ENCODE data around the gene ACER2. TPM values are rescaled to one million over a fixed set of nuclear protein-coding genes. Genes with fewer than 3 reads are reported as not detected.
A peak's percentile ranks its signal among the peaks of the same experiment; 100 is the strongest.

ACER2 gene
- total RNA-seq, 4 donors from 2014 or later = 1.7 to 4.8 (median 2.4) TPM

DNA sequence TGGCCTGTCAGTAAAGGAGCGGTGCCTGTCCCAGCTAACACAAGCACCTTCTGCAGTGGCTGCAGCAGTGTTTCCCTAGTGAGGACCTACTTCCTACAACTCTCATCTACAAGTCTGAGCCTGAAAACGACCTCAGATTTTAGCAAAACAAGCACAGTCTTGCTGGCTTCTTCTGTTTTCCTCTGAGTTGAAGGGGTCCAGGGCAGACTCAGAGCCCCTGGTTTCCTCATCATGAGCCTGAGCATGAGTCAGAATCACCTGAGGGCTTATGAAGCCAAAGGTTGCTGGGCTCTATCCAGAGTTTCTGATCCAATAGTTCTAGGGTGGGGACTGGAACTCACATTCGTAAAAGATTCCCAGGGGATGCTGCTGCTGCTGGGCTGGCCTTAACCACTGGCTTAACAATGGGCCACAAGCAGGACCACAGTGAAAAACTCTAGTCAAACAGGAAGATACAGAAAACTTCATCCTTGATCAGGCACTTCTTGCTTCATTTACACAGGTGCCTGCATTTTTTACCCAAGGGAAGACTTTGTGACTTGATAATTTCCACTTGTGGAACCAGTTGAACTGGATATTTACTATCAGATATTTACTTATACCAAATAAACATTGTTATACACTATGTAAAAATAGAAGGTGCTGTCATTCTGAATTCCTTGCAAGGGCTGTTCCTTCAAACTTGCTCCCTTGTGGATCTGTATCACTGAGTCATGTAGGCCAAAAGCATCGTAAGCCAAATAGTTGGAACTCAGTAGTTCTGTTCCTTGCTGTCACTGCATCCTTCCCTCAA lies 4.3 kb upstream of the ACER2 start:
- DNase-seq (no peak), ATAC-seq (no peak)
- intact Hi-C loops (cut with DNase I; ENCODE audit: low total_unique reads) = no loop called here
- H3K9me3 ChIP-seq = no peaks in the 10 kb centered on the region
- in situ Hi-C loops (cut with MboI; ENCODE audit: low sequenced_read_pairs in 4 of 4) = loop anchor here in 1 of 4 donors (25.0 kb wide), 1 partner anchor 92 kb away; no protein-coding TSS in a partner anchor
- H3K4me1 ChIP-seq = peaks cover 1 to 10% of the 10 kb centered on the region in 2 donors
- no peak overlapping the region for H3K27ac ChIP-seq
- no peaks in the 10 kb centered on the region for H3K36me3 ChIP-seq
- no peaks in the 10 kb centered on the region for H3K27me3 ChIP-seq
- H3K4me3 ChIP-seq = no peak overlapping the region
- TF ChIP-seq, protein P1, sequence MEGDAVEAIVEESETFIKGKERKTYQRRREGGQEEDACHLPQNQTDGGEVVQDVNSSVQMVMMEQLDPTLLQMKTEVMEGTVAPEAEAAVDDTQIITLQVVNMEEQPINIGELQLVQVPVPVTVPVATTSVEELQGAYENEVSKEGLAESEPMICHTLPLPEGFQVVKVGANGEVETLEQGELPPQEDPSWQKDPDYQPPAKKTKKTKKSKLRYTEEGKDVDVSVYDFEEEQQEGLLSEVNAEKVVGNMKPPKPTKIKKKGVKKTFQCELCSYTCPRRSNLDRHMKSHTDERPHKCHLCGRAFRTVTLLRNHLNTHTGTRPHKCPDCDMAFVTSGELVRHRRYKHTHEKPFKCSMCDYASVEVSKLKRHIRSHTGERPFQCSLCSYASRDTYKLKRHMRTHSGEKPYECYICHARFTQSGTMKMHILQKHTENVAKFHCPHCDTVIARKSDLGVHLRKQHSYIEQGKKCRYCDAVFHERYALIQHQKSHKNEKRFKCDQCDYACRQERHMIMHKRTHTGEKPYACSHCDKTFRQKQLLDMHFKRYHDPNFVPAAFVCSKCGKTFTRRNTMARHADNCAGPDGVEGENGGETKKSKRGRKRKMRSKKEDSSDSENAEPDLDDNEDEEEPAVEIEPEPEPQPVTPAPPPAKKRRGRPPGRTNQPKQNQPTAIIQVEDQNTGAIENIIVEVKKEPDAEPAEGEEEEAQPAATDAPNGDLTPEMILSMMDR (IDR thresholded peaks at IDR 0.05 in 4 of 5, conservative IDR thresholded peaks at IDR 0.05 in 1 of 5) = no peak
- no peak for TF ChIP-seq POLR2A (IDR thresholded peaks at IDR 0.05)

DNA sequence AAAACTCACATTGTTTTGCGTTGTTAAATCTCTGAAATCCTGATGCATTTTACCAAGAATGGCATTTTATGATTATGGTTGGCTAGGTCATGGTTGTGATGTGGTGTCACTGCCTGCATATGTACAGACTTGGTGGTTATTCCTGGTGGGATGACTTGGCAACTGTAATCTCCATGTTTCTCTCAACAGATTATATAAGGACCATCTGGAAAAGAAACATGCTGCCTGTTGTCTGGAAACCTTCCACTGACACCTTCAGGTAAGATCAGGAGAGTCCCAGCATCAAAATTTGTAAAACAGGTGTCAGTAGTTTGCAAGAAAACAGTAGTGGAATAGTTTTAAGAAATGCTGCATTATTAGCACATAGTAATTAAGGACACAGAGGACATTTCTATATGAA lies 3.0 kb upstream of the ACER2 start:
- Histone ChIP-seq H3K36me3 (no peaks in the 10 kb centered on the region), H3K27ac (no peak overlapping the region), H3K27me3 (no peaks in the 10 kb centered on the region), H3K9me3 (no peaks in the 10 kb centered on the region), H3K4me1 (peaks cover 13 to 16% of the 10 kb centered on the region in 2 donors), H3K4me3 (no peak overlapping the region)
- no peak for ATAC-seq
- intact Hi-C loops (cut with DNase I; ENCODE audit: low total_unique reads) (no loop called here), in situ Hi-C loops (cut with MboI; ENCODE audit: low sequenced_read_pairs in 4 of 4) (loop anchor here in 1 of 4 donors (25.0 kb wide), 1 partner anchor 93 kb away; no protein-coding TSS in a partner anchor)
- TF ChIP-seq, protein P1 (IDR thresholded peaks at IDR 0.05 in 4 of 5, conservative IDR thresholded peaks at IDR 0.05 in 1 of 5) = no peak
- TF ChIP-seq POLR2A (IDR thresholded peaks at IDR 0.05) = no peak
- DNase-seq = no peak

DNA sequence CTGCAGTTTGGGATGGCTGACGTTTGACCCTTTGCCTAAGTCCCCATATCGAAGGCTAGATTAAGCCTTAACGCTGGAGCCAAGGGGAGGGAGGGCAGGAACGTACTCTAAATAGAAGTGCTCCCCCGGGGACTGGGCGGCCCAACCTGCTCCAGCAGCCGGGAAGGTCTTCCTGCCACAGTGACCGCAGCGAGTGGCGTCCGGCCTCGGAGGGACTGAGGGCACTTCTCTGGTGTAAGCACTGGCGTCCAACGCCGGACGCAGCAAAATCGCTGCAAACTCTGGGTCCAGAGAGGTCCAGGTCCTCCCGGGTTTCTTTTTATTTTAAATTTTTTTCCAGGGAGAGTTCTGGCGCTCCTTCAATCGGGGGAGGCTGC lies 505 bp upstream of the ACER2 start:
- DNase-seq (peak in 1 of 2 donors; percentile 49), ATAC-seq (peak; percentile 49 to 51)
- no peak for TF ChIP-seq POLR2A (IDR thresholded peaks at IDR 0.05)
- TF ChIP-seq, protein P1 (IDR thresholded peaks at IDR 0.05 in 4 of 5, conservative IDR thresholded peaks at IDR 0.05 in 1 of 5) = no peak
- no peaks in the 10 kb centered on the region for H3K36me3 ChIP-seq
- H3K4me3 ChIP-seq = peak overlapping the region; percentile 84 to 97 (median 93)
- no peaks in the 10 kb centered on the region for H3K9me3 ChIP-seq
- H3K4me1 ChIP-seq = peaks cover 13 to 16% of the 10 kb centered on the region in 2 donors
- intact Hi-C loops (cut with DNase I; ENCODE audit: low total_unique reads) = loop anchor here (2.0 kb wide), 1 partner anchor 28 kb away; the partner anchor contains the start of gene RPS6
- H3K27ac ChIP-seq = peak overlapping the region; percentile 82 to 89 (median 88)
- no peaks in the 10 kb centered on the region for H3K27me3 ChIP-seq
- in situ Hi-C loops (cut with MboI; ENCODE audit: low sequenced_read_pairs in 4 of 4) = loop anchor here in 1 of 4 donors (25.0 kb wide), 1 partner anchor 96 kb away; no protein-coding TSS in a partner anchor

- no peaks in the 10 kb centered on the region for H3K27me3 ChIP-seq
- H3K27ac ChIP-seq = peak overlapping the region; percentile 82 to 89 (median 88)
- in situ Hi-C loops (cut with MboI; ENCODE audit: low sequenced_read_pairs in 4 of 4) = loop anchor here in 1 of 4 donors (25.0 kb wide), 1 partner anchor 97 kb away; no protein-coding TSS in a partner anchor
- no peaks in the 10 kb centered on the region for H3K36me3 ChIP-seq
- intact Hi-C loops (cut with DNase I; ENCODE audit: low total_unique reads) = loop anchor here (2.0 kb wide), 1 partner anchor 29 kb away; the partner anchor contains the start of gene RPS6
- DNase-seq = peak in 1 of 2 donors; percentile 32
- H3K4me3 ChIP-seq = peak overlapping the region; percentile 84 to 97 (median 93)
- no peaks in the 10 kb centered on the region for H3K9me3 ChIP-seq
- ATAC-seq = peak; percentile 12 to 31
- TF ChIP-seq POLR2A (IDR thresholded peaks at IDR 0.05) = no peak
- TF ChIP-seq, protein P1 (IDR thresholded peaks at IDR 0.05 in 4 of 5, conservative IDR thresholded peaks at IDR 0.05 in 1 of 5) = peak in 1 of 5 experiments; percentile 3
- peaks cover 13 to 16% of the 10 kb centered on the region in 2 donors for H3K4me1 ChIP-seq
These were observed 789 bp downstream of the ACER2 start for GRCh38 chr9:19409401-19410194.

Data from gastrocnemius medialis (tissue), 4 donors.